ENCODE measurements around the gene NT5M. TPM values are rescaled to one million over a fixed set of nuclear protein-coding genes. Genes with fewer than 3 reads are reported as not detected.
A peak's percentile ranks its signal among the peaks of the same experiment; 100 is the strongest.

The NT5M gene
- total RNA-seq, 3 donors from 2014 or later = 1.0 to 4.6 (median 2.9) TPM

DNA sequence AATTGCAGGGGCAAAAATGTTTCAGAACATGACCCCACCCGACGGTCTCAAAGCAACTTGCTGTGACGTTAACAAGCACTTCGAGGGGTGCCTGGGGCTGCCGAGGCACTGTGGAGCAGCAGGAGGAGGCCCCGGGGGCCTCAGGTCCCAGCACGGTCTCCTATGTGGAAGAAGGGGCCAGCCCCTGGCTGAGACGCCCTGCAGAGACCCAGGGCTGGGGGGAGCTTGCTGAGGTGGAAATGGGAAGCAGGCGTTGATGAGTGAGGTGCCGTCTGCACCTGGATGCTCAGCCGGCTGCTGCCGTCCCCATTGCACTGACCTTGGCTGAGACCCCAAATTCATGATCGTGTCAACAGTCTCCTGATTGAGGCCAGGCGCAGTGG is 46.5 kb downstream of the NT5M start:
- Histone ChIP-seq H3K36me3 (no peaks in the 10 kb centered on the region), H3K4me1 (peaks cover 0 to 4% of the 10 kb centered on the region in 2 donors), H3K27ac (no peak overlapping the region), H3K4me3 (no peak overlapping the region), H3K9me3 (no peaks in the 10 kb centered on the region), H3K27me3 (no peaks in the 10 kb centered on the region)
- DNase-seq (ENCODE audit: low spot score in 2 of 2) = peak in 1 of 2 donors; percentile 28
- intact Hi-C loops (cut with DNase I; ENCODE audit: low total_unique reads) = loop anchor here (2.0 to 5.0 kb wide), 2 partner anchors 147 to 293 kb away; partner anchors contain the start of gene RASD1
- TF ChIP-seq POLR2AphosphoS5 (IDR thresholded peaks at IDR 0.05) (no peak), POLR2A (IDR thresholded peaks at IDR 0.05) (no peak), CTCF (IDR thresholded peaks at IDR 0.05) (no peak)

- Histone ChIP-seq H3K27ac (no peak overlapping the region), H3K36me3 (no peaks in the 10 kb centered on the region), H3K27me3 (no peaks in the 10 kb centered on the region), H3K4me1 (peaks cover 0 to 4% of the 10 kb centered on the region in 2 donors), H3K4me3 (no peak overlapping the region), H3K9me3 (no peaks in the 10 kb centered on the region)
- TF ChIP-seq CTCF (IDR thresholded peaks at IDR 0.05) (no peak), POLR2AphosphoS5 (IDR thresholded peaks at IDR 0.05) (no peak), POLR2A (IDR thresholded peaks at IDR 0.05) (no peak)
- DNase-seq (ENCODE audit: low spot score in 2 of 2) = no peak
- intact Hi-C loops (cut with DNase I; ENCODE audit: low total_unique reads) = loop anchor here (5.0 kb wide), 1 partner anchor 292 kb away; no protein-coding TSS in a partner anchor
Observed at GRCh38 chr17:17350491-17351355, 47.5 kb downstream of the NT5M start.

GRCh38 chr17:17351356-17351891 is 48.3 kb downstream of the NT5M start:
- intact Hi-C loops (cut with DNase I; ENCODE audit: low total_unique reads) = loop anchor here (5.0 kb wide), 1 partner anchor 291 kb away; no protein-coding TSS in a partner anchor

DNA sequence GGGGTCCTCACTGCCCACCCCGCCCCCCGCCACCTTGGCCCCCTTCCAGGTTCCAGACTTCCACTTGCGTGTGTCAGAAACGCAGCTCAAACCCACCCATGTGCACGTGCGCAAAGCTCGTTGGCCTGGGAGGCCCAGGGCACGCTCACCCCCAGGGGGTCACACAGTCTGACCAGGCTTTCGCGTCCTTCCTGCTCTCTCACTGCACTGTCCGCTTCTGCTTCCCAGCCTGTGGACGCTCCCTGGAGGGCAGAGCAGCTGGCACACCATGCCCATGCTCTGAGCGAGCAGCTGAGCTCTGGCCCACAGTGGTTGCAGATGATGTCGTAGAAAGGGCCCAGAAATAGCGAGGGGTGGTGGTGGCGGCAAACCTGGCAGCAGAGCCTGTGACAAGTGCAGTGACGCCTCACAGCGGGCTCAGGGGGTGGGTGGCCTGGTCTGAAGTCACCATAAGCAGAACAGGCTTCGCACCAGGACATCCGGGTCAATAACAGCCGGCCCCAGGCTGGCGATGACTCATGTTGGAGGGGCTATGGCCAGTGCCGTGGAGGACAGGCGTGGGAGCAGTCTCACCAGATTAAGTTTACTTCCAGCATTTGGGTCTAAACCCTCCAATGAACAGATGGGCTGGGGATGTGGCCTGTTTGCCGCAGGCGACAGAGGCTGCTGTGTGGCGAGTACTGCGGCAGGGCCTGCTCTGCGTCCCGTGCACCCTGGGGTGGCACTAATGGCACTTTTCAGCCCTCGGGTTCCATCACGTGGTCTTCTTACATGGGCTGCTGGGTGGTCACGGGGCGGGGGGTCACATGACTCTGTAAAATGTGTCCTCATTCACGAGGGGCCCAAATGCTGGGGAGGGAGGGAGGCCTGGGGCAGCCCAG is 49.0 kb downstream of the NT5M start:
- Histone ChIP-seq H3K4me1 (peaks cover 0 to 4% of the 10 kb centered on the region in 2 donors), H3K36me3 (no peaks in the 10 kb centered on the region), H3K27me3 (no peaks in the 10 kb centered on the region), H3K27ac (no peak overlapping the region), H3K9me3 (no peaks in the 10 kb centered on the region), H3K4me3 (no peak overlapping the region)
- no peak for TF ChIP-seq CTCF (IDR thresholded peaks at IDR 0.05)
- TF ChIP-seq POLR2AphosphoS5 (IDR thresholded peaks at IDR 0.05) = peak in 1 of 3 donors; percentile 35
- DNase-seq (ENCODE audit: low spot score in 2 of 2) = peak in 1 of 2 donors; percentile 76
- intact Hi-C loops (cut with DNase I; ENCODE audit: low total_unique reads) = loop anchor here (5.0 kb wide), 1 partner anchor 290 kb away; no protein-coding TSS in a partner anchor

More at GRCh38 chr17:17351356-17351891, 48.3 kb downstream of the NT5M start:
- Histone ChIP-seq H3K4me1 (peaks cover 0 to 4% of the 10 kb centered on the region in 2 donors), H3K36me3 (no peaks in the 10 kb centered on the region), H3K4me3 (no peak overlapping the region), H3K9me3 (no peaks in the 10 kb centered on the region), H3K27me3 (no peaks in the 10 kb centered on the region), H3K27ac (no peak overlapping the region)
- TF ChIP-seq POLR2A (IDR thresholded peaks at IDR 0.05) = no peak
- no peak for DNase-seq (ENCODE audit: low spot score in 2 of 2)

All from breast epithelium (tissue), 4 donors.